GM19043 (cell line): Measurements from ENCODE around the gene TMCO1.
A peak's percentile ranks its signal among the peaks of the same experiment; 100 is the strongest.
"Not testable (repeated sequence)": the region's sequence is repeated elsewhere in the genome, so short reads cannot be mapped to it uniquely, and the experiment has no call there.

Experiments used
- ATAC-seq: cut with Tn5 transposase; IDR thresholded peaks from one replicate; pipeline ENCODE4 v1.9.1; 2021; ENCODE audit warnings: low read depth; ENCODE audit not compliant: unreplicated experiment

Gene TMCO1

DNA sequence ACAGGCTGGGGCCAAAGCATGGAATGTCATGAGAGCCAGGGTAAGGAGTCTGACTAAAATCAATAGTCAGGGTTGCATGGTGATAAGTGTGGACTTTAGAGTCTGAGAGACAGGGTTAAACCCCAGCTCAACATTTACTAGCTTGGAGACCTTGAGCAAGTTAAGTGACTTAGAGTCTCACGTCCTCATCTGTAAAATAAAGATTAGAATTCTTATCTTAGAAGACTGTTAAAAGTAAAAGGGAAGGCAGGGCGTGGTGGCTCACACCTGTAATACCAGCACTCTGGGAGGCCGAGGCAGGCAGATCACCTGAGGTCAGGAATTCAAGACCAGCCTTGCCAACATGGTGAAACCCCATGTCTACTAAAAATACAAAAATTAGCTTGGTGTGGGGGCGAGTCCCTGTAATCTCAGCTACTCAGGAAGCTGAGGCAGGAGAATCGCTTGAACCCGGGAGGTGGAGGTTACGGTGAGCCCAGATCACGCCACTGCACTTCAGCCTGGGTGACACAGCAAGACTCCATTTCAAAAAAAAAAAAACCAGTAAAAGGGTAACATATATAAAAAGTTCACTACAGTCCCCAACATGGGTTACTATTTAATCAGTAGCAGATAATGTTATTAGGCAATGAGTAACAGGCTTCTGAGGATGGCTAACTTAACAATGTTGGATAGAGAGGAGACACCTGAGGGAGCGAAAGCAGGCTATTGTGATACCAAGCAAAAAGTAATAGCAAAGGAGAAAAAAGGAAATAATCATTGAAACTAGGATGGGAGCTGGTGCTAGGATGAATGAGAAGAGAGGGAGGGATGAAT lies 20.8 kb downstream of the TMCO1 start:
- no peak for ATAC-seq

DNA sequence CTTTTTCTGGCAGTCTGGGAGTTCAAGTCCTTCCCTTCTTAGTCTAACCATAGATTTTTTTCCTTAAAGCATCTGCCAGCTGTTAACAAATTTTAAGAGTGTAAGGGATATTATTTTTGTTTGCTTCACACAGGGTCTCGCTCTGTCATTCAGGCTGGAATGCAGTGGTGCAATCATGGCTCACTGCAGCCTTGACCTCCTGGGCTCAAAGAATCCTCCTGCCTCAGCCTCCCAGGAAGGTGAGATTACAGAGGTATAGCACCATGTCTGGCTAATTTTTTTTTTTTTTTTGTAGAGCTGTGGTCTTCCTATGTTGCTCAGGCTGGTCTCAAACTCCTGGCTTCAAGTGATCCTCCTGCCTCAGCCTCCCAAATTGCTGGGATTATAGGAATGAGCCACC lies 23.8 kb downstream of the TMCO1 start:
- not testable (repeated sequence) for ATAC-seq

DNA sequence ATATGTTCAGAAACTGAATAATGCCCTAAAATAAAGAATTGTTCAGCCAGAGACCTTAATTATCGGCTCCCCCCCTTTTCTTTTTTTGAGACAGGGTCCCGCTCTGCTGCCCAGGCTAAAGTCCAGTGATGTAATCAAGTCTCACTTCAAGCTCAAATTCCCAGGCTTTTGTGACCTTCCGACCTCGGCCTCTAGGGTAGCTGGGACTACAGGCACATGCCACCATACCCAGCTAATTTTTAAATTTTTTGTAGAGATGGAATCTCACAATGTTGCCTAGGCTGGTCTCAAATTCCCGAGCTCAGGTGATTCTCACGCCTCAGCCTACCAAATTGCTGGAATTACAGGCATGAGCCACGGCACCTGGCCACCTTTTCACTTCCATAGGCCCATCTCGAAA lies 26.5 kb downstream of the TMCO1 start:
- ATAC-seq: no peak

DNA sequence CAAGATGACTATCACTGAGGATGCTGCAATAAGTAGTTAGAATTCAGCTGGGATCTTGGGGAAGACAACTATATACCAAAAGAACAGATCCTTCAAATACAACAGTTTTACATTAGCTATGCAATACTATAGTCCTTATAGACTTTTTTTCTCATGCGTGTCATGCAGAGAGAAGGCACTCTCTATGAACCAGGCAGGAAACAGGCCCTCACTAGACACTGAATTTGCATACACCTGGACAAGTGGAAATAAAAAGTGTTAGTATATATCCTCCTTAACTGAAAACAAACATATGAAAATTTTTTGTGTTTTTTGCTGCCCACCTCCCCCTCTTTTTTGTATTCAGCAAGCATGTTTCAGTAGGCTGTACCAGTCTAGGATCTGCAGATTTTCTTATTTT lies 29.9 kb downstream of the TMCO1 start:
- ATAC-seq: peak; percentile 99

DNA sequence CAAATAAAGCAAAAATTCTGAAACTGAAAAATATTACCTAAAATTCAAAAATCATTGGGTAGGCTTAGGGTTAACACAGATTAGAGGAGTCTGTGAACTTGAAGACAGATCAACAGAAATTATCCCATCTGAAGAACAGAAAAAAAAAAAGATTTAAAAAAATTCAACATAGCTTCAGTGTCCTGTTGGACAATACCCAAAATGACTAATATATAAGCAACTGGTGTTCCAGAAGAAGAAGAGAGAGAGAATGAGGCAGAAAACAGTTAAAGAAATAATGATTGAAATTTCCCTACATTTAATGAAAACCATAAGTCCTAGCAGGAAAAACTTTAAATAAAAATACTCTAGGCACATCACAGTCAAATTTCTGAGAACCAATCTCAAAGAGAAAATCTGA lies 31.5 kb downstream of the TMCO1 start:
- no peak for ATAC-seq

DNA sequence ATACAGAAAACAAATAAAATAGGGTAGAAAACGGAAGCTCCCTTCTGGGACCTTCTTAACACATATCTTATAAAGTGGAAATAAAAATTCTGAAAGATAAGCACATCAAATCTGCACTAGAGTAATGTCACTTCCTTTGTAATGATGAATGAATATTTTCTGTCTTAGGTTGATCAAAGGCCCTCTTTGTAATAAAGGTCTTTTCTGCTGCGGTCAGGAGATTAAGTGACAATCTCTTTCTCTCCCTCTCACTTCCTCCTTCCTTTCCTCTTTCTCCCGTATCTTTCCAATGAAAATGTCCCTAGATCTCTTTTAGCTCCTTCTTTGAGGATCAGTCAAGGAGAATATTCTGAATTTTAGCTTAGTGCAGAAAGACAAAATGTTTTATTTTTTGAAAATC lies 33.8 kb downstream of the TMCO1 start:
- no peak for ATAC-seq

DNA sequence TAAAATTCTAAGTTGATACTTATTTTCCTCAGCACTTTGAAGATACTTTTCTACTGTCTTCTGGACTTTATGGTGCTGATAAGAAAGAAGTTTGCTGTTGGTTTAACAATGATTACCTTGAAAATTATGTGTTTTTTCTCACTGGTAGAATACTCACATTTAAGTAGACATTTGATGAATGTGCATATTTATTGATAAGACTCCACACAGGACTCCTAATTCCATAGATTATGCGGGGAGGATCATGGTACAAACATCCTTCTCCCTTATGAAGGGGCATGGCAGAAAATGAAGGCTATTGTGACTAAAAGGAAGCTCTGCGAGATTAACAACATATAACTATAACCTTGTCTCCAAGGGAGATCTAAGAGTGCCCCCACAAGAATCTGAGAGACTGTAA lies 41.8 kb downstream of the TMCO1 start:
- no peak for ATAC-seq

DNA sequence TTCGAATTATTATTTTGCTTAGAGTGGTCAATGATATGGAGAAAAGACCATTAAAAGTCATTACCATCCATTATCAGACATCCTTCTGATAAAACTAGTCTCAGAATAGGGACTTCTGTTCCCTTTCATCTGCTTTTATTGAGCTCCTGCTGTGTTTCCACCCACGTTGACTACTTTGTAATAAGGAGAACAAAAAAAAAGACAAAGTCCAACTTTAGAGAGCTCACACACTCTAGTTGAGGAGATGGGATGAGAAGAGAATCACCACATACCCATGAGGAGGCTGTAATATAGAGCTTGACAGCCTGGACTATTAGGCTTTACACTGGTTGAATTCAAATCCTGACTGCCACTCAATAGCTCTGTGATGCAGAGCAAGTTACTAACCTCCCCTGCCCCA lies 42.5 kb downstream of the TMCO1 start:
- ATAC-seq: no peak

DNA sequence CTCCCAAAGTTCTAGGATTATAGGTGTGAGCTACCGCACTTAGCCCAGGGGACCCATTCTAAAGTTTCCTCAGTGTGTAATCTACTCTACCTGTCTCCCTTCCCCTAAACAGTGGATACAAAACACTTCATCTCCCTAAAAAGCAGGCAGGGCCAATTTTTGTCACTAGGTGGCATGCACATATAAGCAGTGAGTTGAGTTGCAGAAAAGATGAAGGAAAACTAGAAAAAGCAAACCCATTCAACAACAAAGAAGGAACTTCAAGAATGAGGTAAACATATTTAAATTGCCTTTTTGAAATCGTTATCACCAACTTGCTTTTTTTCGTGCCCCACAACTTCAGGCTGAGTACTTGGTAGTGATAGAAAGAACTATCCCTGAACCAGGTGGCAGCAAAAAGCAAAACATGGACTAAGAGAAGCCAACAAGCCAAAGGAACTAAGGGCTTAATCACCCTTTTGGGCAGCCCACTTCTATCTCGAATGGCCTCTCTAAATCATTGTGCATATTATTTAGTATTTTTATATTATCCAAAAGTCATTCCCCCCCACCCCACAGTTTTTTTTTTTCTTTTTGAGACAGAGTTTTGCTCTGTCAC lies 50.7 kb downstream of the TMCO1 start:
- peak; percentile 69 for ATAC-seq

DNA sequence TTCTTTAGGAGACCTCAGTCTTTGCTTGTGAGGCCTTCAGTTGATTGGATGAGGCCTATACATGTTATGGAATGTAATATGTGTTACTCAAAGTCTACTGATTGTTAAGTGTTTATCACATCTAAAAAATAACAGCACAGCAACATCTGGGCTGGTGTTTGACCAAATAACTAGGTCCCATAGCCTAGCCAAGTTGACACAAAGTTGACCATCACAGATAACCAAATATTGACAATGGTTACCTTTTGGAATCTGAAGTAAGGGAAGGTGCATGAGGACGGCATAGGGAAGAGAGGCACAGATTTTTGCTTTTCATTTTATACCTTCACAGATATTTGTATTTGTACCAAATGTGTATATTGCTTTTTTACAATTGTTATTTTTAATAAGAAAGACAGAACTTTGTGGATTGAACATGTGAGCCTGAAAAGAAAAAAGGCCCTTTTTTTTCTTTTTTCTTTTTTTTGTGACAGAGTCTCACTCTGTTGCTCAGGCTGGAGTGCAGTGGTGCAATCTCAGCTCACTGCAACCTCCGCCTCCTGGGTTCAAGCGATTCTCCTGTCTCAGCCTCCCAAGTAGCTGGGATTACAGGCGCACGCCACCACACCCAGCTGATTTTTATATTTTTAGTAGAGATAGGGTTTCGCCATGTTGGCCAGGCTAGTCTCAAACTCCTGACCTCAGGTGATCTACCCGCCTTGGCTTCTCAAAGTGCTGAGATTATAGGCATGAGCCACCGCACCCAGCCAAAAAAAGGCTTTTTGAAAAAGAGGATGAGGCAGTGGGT lies 52.2 kb downstream of the TMCO1 start:
- ATAC-seq: not testable (repeated sequence)

DNA sequence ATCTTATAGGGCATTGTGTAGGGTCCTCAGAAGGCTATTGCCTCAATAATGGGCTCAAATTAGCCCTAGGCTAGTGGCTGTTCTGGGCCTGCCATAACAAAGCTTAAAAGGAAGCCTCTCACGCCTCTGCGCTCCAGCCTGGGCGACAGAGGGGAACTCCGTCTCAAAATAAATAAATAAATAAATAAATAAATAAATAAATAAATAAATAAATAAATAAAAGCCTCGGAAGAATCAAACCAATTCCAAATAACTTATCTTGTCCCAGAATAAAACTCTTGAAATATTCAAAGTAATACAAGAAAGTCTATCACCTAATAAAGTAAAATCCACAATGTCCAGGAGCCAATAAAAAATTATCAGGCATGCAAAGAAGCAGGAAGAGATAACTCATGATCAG lies 55.9 kb downstream of the TMCO1 start:
- ATAC-seq: no peak

DNA sequence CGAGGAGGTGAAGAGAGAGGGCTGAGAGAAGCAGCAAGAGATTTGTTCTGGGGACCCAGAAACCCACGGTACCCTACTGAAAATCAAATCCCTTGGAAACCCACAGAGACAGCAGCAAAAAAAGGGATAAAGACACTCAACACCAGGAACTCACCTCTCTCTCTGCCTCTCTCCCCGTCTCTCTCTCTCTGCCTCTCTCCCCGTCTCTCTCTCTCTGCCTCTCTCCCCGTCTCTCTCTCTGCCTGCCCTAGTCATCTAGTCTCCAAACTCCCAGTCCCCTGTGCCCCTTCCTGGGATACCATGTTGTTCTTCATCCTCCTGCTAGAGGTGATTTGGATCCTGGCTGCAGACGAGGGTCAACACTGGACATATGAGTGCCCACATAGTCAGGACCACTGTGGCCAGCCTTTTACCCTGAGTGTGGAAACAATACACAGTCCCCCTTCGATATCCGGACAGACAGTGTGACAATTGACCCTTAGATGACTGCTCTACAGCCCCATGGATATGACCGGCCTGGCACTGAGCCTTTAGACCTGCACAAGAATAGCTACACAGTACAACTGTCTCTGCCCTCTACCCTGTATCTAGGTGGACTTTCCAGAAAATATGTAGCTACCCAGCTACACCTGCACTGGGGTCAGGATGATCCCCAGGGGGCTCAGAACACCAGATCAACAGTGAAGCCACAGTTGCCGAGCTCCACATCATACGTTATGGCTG lies 60.5 kb downstream of the TMCO1 start:
- ATAC-seq: no peak

DNA sequence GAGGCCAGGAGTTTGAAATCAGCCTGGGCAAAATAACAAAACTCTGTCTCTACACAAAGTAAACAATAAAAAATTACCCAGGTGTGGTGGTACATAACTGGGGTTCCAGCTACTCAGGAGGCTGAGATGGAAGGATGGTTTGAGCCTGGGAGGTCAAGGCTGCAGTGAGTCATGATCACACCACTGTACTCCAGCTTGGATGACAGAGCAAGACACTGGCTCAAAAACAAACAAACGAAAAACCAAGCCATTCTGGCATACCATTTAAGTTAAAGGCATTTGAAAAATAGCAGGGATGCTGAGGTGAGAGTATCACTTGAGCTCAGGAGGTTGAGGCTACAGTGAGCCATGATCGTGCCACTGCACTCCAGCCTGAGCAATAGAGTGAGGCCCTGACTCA lies 65.0 kb downstream of the TMCO1 start:
- no peak for ATAC-seq

DNA sequence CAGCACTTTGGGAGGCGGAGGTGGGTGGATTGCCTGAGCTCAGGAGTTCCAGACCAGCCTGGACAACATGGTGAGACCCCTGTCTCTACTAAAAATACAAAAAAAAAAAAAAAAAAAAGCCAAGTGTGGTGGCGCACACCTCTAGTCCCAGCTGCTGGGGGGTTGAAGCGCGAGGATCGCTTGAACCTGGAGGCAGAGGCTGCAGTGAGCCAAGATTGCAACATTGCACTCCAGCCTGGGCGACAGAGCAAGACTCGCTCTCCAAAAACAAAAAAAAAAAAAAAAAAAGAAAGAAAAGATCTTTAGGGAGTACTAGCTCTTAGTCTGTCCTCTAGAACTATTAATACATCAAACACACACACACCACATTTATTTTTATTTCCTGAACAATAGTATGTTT lies 66.7 kb downstream of the TMCO1 start:
- not testable (repeated sequence) for ATAC-seq

DNA sequence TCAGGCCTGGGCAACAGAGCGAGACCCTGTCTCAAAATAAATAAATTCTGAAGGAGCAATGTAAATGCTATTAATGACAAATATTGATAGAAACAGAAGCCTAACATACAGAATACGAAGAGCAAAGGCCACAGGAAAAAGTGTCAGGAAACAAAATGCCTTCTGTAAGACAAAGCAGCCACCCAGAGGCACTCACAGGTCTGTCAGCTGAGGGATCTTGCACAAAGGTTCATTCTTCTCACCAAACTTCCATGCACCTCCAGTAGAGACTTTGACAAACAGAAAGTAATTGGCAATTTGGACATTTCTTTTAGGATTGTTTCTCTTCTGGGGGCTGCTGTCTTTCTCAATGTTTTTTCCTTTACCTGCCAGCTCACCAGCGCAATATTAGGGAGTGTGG lies 69.1 kb downstream of the TMCO1 start:
- no peak for ATAC-seq

DNA sequence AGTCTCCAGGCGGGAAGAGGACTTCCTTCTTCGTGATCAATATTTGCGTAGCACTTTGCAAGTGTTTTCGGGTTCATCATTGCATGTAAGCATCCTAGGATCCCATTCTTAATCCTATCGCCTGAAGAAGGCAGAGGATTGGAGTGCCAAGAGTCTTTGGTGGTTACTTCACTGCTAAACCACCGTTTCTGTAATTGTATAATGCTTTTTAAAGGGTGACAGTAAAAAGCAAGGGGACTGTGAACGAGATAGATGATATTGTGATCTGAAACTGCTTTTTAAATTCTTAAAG lies 70.0 kb downstream of the TMCO1 start:
- no peak for ATAC-seq

DNA sequence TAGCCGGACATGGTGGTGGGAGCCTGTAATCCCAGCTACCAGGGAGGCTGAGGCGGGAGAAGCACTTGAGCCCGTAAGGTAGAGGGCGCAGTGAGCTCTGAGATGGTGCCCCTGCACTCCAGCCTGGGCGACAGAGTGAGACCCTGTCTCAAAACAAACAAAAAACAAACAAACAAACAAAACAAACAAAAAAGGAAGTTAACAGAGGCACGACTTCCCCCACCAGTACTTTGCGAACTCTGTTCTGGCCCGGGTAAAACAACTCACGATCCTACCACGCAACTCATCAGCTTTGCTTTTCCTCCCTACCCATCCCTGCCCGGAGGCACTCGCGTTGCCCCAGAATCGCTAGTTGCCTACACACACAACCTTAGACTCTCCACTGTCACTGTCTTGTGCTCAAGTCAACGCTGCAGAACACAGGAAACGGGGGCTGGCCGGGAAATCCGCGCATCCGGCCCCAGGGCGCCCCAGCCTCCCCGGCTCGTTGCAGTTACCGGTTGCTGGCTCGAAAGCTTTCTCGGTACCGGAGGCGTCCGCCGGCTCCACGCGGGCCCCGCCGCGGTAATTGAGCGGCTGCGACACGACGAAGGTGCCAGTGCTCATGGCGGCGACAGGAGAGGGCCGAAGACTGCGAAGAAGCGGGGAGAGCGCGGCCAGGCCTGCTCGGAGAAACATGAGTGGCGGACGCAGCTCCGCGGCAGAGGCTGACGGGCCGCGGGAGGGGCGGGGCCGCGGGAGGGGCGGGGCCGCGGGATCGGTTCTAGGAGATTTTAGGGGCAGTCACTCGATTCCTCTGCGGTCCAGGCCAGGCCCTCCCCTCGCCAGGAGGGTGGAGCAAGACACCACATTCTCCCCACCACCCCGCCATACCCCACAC lies 70.5 kb downstream of the TMCO1 start, which contains the start of gene ALDH9A1:
Gene ALDH9A1 (minus strand): TSS at position 682 of the 880 bp plus-strand sequence. CDS start 4 bp downstream, at position 678.
- peak; percentile 90 for ATAC-seq

DNA sequence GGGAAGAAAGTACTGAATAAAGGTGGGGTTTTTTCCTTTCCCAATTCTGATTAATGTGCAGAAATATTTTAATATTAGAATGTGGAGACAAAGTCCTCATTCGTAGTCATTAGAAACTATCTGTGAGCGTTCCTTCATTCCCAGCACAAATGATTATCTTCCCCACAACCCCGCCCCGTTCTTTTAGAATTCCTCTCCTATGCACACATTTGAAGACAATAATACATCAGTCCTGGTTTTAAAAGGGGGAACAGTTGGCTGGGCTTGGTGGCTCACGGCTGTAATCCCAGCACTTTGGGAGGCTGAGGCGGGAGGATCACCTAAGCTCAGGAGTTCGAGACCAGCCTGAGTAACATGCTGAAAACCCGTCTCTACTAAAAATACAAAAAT lies 71.2 kb downstream of the TMCO1 start:
- ATAC-seq: no peak

DNA sequence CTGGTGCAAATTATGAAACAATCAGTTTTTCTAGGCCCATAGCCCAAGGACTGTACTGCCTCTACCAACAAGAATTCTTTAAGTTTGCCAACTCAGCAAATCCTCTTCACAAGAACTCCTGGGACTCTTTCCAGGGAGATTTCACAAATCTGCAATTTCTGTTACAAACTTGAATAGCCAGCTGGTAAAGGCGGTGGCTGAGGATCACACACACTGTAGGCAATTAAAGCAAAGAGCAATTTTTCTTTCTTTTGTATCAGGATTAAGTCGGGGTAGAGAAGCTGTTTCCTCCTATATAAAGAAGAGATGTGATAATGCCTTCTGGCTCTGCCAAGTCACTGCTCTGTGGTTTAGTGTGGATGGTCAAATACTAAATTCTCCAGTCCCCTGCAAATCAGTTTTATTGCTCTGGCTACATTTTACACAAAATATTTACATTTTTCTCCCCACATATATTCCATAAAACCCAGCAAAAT lies 72.0 kb downstream of the TMCO1 start:
- ATAC-seq: no peak

DNA sequence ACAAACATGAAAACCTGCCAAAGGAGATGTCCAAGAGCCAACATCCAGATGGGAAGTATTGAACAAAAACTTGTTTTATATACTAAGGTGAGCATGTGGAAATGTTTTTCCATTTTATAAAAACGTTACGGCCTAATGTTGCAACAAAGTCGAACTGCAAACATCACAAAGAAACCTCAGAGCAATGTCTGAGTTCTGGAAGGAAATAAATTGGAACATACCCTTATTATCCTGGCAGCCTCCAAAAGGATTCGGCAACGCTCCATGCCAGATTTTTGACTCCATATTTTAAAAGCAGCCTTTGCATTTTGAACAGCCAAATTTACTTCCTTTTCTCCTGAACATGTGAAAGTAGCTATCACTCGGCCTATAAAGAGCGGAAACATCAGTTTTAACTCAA lies 73.6 kb downstream of the TMCO1 start:
- ATAC-seq: no peak
